A549 treated with DMSO at 1 μM for 4 hours (cell line): ENCODE measurements around the gene ASRGL1. TPM values are rescaled to one million over a fixed set of nuclear protein-coding genes. Genes with fewer than 3 reads are reported as not detected.

Experiments
- total RNA-seq: library from RNA; stranded (reverse); fragments of 200-300 nt; extraction: Qiagen RNA extraction; gene quantifications from 5 replicates; pipeline ENCODE4 v1.2.3, GENCODE V29; 2022; ENCODE audit warnings: low read depth

ASRGL1 gene
- 9.6 to 14.9 TPM (median 13.6 TPM) in 5 replicates for total RNA-seq

DNA sequence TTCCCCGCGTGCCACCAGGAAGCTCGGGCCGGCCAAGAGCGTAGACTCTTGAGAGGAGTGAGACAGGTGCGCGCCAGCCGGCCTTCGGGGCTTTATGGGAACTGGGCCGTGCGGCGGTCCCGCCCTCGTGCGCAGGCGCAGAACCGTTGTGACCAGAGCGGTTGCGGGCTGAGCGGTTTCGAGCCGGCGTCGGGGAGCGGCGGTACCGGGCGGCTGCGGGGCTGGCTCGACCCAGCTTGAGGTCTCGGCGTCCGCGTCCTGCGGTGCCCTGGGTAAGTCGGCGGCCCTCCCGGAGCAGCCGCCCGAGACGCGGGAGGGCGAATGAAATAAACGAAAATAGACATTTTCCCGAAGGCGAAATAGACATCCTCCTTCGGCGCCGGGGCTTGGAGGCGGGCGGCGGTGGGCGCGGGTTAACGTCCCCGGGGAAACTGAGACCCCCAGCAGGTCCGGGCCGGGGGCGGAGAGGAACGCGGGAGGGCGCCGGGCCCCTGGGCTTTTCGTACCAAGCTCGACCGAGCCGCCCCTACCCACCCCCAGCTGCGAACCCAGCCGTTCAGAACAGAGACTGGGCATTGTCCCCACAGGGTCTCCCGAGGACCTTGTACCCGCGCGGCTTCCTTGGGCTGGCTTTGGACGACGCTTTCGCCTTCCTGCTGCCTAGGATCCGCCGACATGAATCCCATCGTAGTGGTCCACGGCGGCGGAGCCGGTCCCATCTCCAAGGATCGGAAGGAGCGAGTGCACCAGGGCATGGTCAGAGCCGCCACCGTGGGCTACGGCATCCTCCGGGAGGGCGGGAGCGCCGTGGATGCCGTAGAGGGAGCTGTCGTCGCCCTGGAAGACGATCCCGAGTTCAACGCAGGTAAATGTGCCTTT lies at the start of gene ASRGL1:
TSS of gene ASRGL1 (plus strand) at position 146 of the 879 bp plus-strand sequence. CDS start at position 676, 530 bp downstream.

DNA sequence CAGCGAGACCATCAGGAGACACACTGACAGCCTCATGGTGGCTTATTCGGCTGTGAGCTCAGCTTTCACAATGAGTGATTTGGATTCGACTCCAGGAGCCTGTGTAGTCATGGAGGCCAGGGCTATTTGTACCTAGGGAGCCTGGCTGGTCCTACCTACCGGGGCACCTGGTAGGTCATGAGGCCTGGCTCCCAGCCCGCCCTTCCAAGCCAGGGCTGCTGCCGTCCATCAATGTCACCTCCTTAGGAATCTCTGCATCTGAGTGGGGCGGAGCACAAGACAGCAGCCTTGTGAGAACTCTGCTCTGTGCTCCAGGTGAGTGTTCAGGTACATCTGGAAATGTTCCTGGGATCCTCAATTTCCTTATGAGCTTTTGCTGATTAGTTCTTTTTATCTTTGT lies 38.3 kb upstream of the ASRGL1 start, which contains the start of gene SCGB1D4:
TSS of gene SCGB1D4 (minus strand) at position 101 of the 400 bp plus-strand sequence. CDS start at position 36, 65 bp downstream.

GRCh38 chr11:62418733-62419132 lies 81.5 kb downstream of the ASRGL1 start, which contains the start of gene SCGB1A1:
SCGB1A1 (plus strand) TSS chr11:62419033; CDS start chr11:62419096, 63 bp downstream.

Other genes with a start within 250 kb of the ASRGL1 start
- 47.0 to 68.1 TPM (median 62.1 TPM) in 5 replicates for gene INCENP, start 213.4 kb upstream of the ASRGL1 start, total RNA-seq
- gene SCGB1D1, start 147.2 kb upstream of the ASRGL1 start, total RNA-seq = not detected in 5 replicates
- gene SCGB2A1, start 128.8 kb upstream of the ASRGL1 start, total RNA-seq = not detected in 5 replicates
- not detected in 5 replicates for gene SCGB1D2, start 95.2 kb upstream of the ASRGL1 start, total RNA-seq
- gene SCGB2A2, start 67.3 kb upstream of the ASRGL1 start, total RNA-seq = not detected in 5 replicates
- gene SCGB1D4, start 38.4 kb upstream of the ASRGL1 start, total RNA-seq = not detected in 5 replicates
- not detected in 5 replicates for gene SCGB1A1, start 81.6 kb downstream of the ASRGL1 start, total RNA-seq
- 167 to 211 TPM (median 191 TPM) in 5 replicates for gene AHNAK, start 209.4 kb downstream of the ASRGL1 start, total RNA-seq
- 1,927 to 2,090 TPM (median 2,005 TPM) in 5 replicates for gene EEF1G, start 236.4 kb downstream of the ASRGL1 start, total RNA-seq